Esophagus squamous epithelium (tissue), 4 donors: ENCODE data around the gene SMIM36.

ENCODE experiments used
- POLR2A ChIP-seq, 4 donors: fragments of 450-650 bp; IDR thresholded peaks; one replicate each; pipeline ENCODE4 v1.6.1; 2017; ENCODE audit warnings: antibody characterized with exemption in 4 of 4, mild to moderate bottlenecking in 4 of 4, moderate library complexity in 3 of 4
- TF ChIP-seq, protein P1 (sequence below), 6 experiments: fragments of 450-650 bp in 4 of 6; fragments of 200-600 bp in 2 of 6; sonication (generic) in 2 of 6; IDR thresholded peaks; one replicate each; pipeline ENCODE4 v1.5.1; 2016 to 2019; ENCODE audit warnings: antibody characterized with exemption in 6 of 6, mild to moderate bottlenecking in 4 of 6, moderate library complexity in 4 of 6

DNA sequence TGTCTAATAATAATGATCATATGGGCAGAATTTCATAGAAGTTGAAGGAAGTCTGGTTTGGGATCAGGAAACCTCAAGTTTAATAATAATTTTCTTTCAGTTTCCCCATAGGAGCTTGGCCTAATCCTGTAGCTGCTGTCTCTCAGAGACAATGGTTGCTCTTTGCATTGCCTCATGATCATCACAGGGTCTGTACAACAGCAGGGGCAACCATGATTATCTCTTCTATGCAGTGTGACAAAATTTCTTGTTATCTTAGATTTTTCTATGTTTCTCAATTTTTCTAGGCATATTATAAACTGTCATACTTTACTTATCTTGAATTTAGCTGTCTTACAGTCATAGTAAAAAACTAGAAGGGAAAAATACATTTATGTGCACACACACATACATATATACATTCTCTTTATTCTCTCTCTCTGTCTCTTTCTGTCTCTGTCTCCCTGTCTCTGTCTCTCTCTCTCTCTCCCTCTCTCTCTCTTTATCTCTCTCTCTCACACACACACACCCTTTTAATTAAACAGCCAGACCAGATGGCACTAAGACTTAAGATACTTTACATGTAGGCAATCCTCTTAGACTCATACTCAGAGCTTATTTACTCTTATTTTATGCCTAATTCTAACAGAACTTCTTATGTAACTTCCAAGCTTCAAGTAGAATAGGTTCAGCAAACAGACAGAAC, 30.5 kb downstream of the SMIM36 start:
- TF ChIP-seq, protein P1, sequence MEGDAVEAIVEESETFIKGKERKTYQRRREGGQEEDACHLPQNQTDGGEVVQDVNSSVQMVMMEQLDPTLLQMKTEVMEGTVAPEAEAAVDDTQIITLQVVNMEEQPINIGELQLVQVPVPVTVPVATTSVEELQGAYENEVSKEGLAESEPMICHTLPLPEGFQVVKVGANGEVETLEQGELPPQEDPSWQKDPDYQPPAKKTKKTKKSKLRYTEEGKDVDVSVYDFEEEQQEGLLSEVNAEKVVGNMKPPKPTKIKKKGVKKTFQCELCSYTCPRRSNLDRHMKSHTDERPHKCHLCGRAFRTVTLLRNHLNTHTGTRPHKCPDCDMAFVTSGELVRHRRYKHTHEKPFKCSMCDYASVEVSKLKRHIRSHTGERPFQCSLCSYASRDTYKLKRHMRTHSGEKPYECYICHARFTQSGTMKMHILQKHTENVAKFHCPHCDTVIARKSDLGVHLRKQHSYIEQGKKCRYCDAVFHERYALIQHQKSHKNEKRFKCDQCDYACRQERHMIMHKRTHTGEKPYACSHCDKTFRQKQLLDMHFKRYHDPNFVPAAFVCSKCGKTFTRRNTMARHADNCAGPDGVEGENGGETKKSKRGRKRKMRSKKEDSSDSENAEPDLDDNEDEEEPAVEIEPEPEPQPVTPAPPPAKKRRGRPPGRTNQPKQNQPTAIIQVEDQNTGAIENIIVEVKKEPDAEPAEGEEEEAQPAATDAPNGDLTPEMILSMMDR (IDR thresholded peaks at IDR 0.05), result no peak
- TF ChIP-seq POLR2A (IDR thresholded peaks at IDR 0.05), result no peak
